Stimulated activated CD8-positive, alpha-beta memory T cell treated with anti-CD3 and anti-CD28 coated beads, Interleukin-7, amount 100 ng/mL, for 48 hours (primary cell): ENCODE results near the gene ST7.
"Not testable (repeated sequence)": the region's sequence is repeated elsewhere in the genome, so short reads cannot be mapped to it uniquely, and the experiment has no call there.

Experiments used
- DNase-seq, 2 donors: peaks; one replicate each; pipeline ENCODE4 v3.0.0-alpha.2; 2020; ENCODE audit warnings: low read depth in 1 of 2; ENCODE audit errors: extremely low read depth in 1 of 2

ST7 gene, protein sequence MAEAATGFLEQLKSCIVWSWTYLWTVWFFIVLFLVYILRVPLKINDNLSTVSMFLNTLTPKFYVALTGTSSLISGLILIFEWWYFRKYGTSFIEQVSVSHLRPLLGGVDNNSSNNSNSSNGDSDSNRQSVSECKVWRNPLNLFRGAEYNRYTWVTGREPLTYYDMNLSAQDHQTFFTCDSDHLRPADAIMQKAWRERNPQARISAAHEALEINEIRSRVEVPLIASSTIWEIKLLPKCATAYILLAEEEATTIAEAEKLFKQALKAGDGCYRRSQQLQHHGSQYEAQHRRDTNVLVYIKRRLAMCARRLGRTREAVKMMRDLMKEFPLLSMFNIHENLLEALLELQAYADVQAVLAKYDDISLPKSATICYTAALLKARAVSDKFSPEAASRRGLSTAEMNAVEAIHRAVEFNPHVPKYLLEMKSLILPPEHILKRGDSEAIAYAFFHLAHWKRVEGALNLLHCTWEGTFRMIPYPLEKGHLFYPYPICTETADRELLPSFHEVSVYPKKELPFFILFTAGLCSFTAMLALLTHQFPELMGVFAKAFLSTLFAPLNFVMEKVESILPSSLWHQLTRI

DNA sequence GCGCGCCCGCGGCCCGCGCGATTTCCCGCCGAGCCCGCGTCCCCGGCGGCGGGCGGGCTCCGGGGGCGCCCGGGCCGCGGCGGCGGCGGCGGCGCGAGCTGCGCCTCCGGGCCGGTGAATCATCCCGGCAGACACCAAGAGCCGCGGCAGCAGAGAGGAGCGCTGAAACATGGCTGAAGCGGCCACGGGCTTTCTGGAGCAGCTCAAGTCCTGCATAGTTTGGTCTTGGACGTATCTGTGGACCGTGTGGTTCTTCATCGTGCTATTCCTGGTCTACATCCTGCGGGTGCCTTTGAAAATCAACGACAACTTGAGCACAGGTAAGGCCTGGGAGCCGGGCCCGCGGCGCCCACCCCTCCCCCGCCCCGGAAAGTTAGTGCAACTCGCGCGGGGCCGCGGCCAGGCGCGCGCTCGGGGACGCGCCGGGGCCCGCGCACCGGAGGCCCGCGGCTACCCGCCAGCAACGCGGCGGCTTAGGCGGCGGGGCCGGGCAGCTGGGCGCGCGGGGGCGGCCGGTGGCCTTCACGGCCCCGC is at the start of gene ST7:
ST7 (plus strand) TSS at position 130 of the 534 bp plus-strand sequence; CDS start at position 170, 40 bp downstream.
- DNase-seq, result peak; percentile 29 to 38

DNA sequence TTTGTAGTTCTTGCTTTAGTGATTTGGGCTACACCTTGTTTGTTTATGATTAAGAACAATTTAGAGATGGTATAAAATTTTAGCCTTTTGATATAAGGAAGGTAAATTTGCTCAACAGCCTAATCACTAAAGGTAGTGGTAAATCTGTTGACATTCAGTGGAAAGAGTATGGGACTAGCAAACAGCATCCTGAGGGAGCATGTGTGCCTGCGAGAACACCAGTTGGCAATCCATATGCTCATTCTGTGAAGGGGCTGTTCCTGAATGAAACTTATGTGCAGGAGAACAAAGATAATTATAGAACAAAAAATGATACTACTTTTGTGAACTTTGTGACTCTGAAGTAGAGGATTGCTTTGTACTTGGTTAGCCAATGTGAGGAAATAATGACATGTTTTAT is 46.9 kb upstream of the ST7 start:
- DNase-seq, result no peak

DNA sequence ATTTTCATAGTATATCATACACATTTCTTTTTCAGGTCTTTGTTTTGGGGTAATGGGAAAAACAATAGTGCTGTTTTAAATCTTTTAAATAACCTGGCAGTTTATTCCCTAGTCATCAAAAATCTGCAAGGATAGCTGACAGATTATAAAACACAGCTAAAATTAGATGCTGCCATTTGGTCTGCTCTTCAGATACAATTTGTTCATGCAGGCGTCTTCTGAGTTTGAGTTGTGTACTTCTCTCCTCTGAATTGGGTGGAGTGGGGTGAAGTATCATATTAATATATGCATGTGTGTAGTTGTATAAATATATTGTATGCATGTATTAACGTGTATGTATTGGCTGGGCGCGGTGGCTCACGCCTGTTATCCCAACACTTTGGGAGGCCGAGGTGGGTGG is 42.9 kb upstream of the ST7 start:
- DNase-seq, result no peak

DNA sequence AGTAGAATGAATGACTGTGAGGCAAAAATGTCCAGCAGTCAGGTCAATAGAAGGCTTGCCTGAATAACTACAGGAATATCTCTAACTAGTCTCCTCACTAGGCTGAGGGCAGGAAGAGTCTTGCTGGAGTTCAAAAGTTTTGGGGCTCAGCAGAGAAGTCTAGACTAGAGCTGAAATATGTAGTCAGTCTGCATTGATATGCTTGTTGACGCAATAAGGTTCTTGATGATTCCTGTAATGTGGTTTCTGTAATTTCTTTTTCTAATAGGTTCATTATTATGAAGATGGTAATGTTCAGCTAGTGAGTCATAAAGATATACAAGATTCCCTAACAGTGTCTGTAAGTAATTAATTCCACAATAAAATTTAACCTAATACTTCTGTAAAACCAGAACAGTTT is 41.5 kb upstream of the ST7 start:
- no peak for DNase-seq

DNA sequence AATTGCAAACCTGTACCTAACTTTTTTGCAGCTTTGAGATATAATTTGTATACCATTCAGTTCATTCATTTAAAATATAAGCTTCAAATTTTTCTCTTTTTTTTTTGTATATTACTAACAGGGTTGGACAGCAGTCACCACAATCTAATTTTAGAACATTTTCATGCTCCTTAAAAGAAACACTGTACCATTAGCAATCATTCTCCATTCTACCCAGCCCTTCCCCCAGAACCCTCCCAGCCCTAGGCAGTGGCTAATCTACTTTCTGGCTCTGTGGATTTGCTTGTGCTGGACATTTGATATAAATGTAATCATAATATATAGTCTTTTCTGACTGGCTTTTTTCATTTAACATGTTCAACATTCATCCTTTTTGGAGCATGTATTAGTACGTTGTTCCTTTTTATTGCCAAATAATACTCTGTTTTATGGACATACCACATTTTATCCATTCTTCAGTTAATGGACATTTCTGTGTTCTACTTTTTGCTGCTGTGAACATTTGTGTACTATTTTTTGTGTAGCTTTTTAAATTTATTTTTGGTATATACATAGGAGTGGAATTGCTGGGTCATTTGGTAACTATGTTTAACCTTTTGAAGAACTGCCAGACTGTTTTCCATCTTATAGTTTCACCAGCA is 40.9 kb upstream of the ST7 start:
- DNase-seq, result no peak

DNA sequence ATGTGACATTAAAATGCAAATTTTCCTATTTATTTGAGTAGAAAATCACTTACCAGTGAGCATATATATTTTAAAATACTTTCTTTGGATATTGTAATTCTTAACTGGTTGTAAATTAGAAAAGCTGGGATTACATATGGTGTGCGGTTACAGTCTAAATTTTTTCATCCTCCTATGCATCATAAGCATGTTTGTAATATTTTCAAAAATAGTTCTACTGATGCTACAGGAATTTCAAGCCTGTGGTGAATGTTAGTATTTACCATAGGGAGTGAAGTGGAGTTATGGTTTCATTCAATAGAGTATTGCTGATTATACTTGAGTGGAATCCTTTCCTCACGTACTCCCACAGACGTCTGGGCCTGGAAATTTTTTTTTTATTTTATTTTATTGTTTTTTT is 34.6 kb upstream of the ST7 start:
- DNase-seq, result no peak

DNA sequence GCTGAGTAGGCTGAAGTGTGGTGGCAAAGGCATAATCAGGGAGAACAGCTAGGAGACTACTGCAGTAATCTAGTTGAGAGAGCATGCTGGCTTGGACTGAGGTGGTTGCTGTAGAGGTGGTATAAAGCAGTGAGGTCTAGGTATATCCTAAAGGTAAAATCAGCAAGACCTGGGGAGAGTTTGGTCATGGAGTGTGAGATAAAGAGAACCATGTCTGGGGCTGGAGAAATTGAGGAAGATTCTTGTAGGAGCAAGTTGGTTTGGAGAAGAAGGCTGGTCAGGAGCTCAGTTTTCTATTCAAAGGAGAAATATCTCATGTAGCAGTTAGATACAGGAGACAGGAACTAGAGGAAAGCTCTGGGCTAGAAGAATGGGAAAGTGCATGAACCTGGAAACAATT is 32.9 kb upstream of the ST7 start:
- DNase-seq, result no peak

DNA sequence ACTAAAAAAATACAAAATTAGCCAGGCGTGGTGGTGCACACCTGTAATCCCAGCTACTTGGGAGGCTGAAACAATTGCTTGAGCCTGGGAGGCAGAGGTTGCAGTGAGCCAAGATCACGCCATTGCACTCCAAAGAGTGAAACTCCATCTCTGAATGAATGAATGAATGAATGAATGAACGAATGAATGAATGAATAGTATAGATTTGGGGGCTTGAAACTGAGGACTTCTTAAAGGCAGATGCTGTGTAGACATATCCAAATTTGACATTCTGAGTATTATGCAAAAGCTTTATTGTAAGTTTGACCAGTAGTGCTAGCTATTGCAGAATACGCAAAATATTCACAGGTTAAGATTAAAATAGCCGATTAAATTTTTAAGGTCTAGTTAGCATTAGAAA is 30.8 kb upstream of the ST7 start:
- DNase-seq, result no peak

DNA sequence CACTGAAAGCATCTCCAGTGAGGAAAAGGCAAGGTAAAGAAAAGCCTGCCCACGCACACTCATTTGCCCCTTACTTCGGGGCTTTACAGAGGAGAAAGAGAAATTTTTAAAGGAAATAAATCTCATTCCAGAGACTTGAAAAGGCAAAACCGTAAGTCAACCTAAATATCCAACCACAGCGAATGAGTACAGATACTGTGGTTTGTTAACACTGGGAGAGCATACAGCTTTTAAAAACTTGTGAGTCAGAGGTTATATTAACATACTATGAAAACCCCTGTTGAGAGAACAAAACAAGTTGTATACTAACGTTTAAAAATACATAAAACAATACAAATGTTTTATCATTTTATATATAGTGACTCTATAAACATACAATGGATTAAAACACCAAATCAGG is 28.6 kb upstream of the ST7 start:
- DNase-seq, result no peak

DNA sequence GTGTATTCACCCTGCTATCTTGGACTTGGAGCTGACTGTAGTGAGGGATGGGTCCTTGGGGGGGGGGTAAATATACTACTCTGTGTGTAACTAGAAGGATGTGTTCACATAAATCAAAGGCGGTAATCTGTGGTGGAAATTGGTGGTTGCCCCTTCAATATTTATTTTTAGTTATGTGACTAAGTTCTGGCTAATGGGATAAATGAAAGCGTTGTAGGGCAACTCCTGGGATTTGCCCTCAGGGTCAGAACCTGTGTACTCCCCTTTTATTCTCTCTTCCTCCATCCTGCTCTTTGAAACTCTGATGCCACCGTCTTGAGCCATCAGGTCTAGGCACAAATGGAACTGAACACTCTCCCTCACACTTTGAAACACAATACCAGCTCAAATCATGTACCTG is 24.3 kb upstream of the ST7 start:
- no peak for DNase-seq

DNA sequence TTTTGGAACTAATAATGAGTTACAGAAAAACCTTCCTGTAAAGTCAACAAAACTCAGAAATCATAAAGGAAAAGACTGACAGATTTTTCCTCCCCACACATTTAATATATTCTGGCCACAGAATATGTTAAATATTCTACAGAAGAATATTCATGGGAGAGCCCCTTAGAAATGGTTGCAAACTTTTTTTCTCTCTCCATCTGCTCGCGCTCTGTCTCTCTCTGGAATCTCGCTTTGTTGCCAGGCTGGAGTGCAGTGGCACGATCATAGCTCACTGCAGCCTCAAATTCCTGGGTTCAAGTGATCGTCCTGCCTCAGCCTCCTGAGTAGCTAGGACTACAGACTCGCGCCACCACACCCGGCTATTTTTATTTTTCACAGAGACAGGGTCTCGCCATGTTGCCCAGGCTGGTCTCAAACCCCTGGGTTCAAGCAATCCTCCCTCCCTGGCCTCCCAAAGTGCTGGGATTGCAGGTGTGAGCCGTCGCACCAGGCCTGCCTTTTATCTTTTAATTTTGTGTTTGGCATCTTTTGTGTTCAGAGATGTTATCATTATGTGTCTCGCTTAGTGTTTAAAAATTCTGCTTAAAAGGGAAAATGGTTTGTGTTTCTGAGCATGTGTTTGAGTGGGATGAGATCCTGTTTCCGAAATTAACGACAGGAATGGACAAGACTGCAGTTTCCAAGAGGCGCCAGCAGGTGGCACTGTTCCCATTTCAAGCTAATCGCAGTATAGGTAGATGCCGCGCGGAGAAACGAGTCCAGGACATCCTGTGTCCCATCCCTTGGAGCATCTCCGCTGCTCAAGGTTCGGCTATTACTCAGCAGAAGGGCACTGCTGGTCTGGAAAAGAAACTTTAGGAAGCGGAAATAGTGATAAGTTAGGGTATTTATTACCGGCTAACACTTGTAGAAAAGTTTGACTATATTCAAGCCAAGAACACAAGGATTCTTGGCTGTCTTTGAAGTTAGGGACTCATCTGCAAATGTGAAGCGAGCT is 23.1 kb upstream of the ST7 start:
- peak; percentile 25 to 67 for DNase-seq

DNA sequence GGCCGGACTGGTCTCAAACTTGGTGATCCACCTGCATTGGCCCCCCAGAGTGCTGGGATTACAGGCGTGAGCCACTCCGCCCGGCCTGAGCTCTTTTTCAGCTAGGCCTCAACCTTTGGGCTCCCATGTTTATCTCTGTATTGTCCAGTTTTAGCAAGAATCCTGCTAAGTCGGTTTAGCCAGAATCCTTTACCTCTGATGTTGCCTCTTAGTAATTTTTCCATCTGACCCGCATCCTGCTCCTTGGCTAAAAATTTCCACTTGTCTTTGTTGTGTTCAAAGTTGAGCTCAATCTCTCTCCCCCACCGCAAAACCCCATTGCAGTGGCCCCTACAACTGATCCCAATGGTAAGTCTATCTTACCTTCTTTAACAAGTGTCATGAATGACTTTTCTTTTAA is 20.7 kb upstream of the ST7 start:
- DNase-seq, result no peak

DNA sequence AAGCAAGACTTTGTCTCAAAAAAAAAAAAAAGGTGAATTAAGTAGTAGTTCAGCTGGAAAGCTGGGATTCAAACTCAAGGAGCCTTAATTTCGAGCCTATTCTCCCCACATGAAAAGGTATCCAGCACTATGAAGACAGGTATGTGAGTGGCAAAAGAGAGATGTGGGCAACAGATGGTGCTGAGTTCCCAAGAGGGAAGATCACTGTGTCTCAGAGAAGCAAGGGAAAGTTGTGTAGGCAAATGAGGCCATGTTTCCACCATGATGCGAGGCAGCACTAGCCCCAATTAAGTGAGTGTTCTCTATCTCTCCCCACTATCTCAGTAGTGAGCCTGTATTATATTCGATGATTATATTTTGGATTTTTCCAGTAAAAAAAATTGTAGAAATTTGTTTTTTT is 19.8 kb upstream of the ST7 start:
- DNase-seq, result no peak

DNA sequence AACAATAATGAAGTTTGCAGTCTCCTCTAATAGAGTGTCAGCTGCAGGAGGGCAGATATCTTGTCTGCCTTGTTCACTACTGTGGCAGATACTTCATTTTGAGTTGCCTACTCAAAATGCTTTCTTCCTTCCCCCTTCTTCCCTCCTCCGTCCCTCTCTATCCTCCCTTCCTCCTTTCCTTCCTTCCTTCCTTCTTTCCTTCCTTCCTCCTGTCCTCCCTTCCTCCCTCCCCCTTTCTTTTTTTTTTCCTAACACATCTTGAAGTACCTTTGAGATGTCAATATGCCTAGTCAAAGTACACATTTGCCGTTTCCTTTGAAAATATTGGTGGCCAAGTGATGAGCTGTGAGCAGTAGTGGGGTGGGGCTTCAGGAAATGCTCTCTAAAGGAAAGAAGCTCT is 18.7 kb upstream of the ST7 start:
- DNase-seq, result no peak

DNA sequence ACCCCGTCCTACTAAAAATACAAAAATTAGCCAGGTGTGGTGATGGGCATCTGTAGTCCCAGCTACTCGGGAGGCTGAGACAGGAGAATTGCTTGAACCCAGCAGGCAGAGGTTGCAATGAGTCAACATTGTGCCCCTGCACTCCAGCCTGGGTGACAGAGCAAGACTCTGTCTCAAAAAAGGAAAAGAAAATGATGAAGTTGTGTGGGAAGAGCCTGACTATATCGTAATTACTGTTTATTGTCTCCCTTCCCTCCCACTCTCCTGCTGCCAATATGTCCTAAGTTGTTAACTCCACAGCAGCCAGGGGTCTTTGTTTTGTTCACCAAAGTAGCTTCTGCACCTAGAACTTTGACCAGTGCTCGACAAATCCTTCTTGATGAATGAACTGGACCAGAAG is 16.5 kb upstream of the ST7 start:
- DNase-seq, result not testable (repeated sequence)

DNA sequence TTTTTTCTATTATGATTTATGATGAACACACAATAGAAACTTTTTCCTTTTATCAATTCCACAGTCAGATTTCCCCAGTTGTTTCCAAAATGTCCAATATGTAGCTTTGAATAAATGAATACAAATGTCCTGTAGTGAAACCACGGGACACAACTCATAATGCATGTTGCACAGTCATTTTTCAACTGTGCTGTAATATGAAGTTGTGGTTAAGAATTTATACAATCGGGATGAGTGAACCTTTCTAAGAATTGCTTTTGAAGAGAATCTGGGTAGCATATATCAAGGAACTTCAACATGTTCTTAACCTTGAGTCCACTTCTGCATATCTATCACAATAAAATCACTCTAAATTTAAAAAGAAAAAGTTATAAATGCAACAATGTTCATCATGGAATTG is 14.6 kb upstream of the ST7 start:
- DNase-seq, result no peak

DNA sequence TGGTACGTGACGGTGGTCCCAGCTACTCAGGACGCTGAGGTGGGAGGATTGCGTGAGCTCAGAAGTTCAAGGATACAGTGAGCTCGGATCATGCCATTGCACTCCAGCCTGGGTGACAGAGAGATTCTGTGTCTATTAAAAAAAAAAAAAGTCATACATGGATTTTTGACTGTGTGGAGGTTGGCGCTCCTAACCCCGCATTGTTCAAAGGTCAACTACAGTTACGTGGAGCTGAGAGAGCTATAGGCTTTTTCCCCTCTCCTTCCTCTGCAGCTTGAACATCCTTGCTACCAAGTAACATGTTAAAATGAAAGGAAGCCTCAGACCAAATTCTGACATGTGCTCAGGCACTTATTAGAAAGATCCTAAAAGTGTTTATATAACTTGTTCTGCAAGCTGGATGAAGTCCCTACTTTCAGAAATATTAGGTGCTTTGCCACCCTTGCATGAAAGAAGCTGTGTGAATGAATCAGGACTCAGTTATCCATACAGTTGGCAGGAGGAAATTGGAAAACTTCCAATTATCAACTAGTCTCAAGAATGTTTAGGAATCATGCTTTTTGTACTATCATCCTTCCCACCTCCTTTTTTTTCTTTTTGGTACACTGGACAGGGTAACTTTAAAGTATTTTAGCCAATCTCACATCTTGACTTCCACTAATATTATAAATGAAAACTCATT is 12.5 kb upstream of the ST7 start:
- DNase-seq, result no peak

DNA sequence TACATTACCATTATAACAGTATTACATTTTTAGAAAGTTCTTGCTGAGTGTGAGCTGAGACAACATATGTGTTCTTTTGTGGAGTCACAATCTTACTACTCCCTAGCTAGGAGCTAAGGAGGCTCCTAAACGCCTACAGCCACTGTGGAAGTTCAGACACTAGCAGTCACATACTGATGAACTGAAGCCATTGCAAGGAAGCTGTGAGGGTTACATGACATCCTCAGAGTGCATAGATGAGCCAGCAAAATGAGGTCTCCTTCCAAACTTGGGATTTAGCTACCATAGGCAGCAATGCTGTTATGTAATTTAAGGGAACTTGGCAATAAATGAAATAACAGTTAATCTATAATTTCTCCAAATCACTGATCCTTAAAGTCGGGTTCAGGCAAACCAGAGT is 10.8 kb upstream of the ST7 start:
- no peak for DNase-seq

DNA sequence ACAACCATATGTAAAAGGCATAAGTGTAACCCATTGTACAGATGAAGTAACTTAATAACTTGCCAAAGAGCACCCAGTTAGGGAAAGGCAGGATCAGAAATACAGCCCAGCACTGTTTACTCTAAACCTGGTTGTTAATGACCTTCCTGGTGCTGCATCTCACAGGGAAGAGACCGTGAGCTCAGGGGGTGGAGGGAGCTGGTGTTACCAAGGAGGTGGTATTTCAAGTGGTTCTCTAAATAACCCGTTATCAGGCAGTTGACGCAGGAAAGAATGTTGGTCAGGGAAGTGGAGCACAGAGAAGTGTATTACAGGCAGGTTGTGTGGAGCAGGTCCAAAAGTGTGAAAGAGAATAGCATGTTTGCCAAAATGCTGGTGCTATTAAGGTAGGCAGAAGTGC is 4.4 kb upstream of the ST7 start:
- no peak for DNase-seq
